Activated effector memory CD4-positive, alpha-beta T cell treated with anti-CD3 and anti-CD28 coated beads, Interleukin-2, amount 50 U/mL, for 16 hours (primary cell): ENCODE measurements around the gene EYA4.
"Not testable (repeated sequence)": the region's sequence is repeated elsewhere in the genome, so short reads cannot be mapped to it uniquely, and the experiment has no call there.

Experiments used
- DNase-seq: peaks from one replicate; pipeline ENCODE4 v3.0.0-alpha.2; 2020

EYA4 gene

DNA sequence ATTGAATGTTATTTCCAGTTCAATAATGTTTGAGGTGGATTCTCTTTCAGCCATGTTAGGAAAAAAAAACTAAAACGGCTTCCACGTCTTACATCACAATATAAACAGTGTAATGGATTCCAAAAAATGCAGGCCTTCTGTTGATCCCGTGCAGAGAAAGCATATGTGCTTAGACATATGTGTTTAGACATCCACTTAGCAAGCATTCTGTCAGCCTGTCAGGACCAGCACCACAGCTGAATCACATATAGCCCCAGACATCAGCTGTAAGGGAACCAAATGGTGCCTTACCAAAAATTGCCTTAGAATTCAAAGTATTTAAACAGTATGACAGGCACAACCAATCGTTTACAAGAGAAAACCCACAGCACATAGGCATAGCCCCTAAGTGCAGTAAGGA is 304.9 kb downstream of the EYA4 start:
- DNase-seq, result no peak

DNA sequence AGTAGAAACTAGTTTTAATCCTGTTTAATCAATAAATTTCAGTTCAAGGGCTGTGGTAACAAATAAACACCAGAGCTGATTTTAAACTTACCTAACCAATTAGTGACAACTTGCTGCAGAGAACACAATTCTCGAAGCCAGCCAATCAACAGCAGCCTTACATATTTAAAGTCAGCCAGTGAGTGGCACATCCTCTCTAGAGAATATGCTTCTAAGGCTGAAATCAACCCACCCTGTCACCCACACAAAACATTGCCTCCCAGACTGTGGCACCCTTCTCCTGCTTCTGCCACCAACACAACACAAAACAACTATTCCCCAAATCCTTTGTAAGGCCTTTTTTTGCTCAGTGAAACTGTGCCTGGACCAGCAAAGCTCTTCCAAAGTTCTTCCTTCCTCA is 306.0 kb downstream of the EYA4 start:
- DNase-seq, result no peak

DNA sequence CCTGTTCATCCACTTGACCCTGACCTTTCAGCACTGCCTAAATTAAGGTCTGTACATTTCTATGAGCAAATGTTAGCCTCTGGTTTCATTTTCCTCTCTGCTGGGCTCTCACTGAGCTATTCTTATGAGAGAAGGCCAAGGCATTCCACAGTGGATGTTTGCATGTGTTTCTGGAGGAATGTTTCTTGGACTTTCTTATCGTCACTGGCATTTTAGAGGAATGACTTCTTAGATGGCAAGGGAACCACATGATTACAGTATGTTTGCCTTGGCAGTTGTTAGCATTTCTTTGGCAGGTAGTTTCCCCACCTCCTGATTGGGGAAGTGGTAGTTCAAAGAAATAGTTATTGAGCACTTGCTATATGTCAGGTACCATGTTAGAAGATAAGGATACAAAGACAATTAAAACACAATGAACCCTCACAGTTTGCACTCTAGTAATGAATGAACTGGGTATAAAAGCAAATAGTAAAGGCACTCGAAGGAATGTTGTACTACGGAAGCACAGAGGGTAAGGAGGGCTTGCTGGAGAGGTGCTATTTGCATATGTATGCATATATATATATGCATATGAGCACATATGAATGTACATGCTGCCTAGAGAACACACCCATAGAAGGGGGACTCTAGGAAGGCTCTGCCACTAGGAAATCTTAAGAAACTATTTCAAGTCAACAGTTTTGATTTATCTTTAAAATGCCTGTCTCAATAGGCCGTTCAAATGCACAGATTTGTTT is 307.4 kb downstream of the EYA4 start:
- DNase-seq, result no peak

- DNase-seq, result no peak
Measured at GRCh38 chr6:133549371-133549801, 308.2 kb downstream of the EYA4 start.

DNA sequence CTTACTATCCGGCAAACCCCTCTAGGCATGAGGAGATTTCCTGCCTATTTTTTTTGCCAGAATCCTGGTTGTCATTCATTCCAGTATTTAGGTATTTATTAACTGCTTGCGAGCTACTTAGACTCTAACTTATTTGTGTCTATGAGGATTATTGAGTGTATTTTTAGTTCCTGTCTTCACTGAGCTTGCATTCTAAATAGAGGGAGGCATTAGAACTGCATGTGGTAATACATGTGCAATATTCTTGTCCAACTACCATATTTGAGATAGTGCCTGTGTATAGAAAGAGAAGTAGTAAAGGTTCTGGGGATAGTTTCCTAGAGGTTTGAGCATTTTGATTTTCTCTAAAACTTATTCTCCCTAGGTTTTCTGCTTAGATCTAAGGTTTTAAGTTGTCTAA is 308.9 kb downstream of the EYA4 start:
- no peak for DNase-seq

DNA sequence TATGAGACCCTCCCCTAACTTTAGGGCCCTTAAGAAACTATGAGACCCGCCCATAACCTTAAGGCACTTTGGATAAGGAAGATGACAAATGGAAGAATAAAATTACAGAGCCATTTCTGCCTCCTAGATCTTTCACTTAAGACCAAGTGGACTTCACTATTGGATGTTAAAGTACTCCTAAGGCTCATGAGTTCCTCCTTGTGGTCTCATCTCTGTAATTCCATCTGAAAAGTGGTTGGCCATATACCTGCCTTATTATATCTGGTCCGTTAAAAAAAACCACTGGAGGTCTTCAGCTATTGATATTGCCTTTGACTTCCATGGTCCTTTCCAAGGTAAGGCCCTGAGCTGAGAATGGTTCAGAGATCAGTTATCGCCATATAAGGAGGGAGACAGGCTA is 310.3 kb downstream of the EYA4 start:
- no peak for DNase-seq

- DNase-seq, result no peak
Measured at GRCh38 chr6:133551847-133552341, 310.7 kb downstream of the EYA4 start.

DNA sequence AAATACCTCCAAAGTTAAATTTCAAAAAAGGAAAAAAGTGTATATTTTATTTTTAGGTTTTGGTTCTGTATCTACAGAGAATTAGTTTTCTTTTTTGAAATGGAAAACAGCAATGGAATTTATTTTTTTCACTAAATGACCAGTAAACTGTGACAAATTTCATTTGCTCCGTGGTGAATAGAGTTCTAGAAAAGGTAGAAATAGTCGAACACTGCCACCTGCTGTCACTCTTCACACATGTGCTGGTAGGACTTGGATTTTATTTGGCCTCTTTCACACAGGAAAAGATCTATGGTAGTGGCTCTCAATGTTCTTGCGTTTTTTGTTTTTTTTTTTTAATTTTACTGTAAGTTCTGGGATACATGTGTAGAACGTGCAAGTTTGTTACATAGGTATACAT is 312.5 kb downstream of the EYA4 start:
- no peak for DNase-seq

- DNase-seq, result not testable (repeated sequence)
Measured at GRCh38 chr6:133554121-133554520, 313.0 kb downstream of the EYA4 start.

DNA sequence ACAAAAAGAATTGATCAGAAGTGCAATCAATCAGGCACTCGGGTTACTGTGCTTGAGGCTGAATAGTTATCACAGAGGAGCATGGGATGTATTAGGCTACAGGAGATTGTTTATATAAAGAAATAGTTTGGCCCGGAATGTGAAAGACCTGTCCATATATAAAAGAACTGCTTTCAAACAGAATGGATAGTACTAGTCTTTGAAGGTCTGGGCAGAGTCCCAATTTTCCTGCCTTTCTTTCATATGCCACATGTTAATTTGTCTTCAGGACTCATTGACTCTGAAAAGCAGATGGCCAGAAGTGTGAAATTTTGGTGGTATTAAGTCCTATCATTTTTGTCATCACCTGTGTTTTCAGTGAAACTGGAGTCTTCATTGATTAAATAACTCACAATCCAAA is 314.5 kb downstream of the EYA4 start:
- DNase-seq, result no peak

GRCh38 chr6:133559926-133560325 is 318.8 kb downstream of the EYA4 start:
- DNase-seq, result no peak

- DNase-seq, result no peak
Measured at GRCh38 chr6:133567636-133568035, 326.5 kb downstream of the EYA4 start.

GRCh38 chr6:133568970-133569889 is 328.1 kb downstream of the EYA4 start:
- no peak for DNase-seq

GRCh38 chr6:133571681-133572080 is 330.5 kb downstream of the EYA4 start:
- no peak for DNase-seq

DNA sequence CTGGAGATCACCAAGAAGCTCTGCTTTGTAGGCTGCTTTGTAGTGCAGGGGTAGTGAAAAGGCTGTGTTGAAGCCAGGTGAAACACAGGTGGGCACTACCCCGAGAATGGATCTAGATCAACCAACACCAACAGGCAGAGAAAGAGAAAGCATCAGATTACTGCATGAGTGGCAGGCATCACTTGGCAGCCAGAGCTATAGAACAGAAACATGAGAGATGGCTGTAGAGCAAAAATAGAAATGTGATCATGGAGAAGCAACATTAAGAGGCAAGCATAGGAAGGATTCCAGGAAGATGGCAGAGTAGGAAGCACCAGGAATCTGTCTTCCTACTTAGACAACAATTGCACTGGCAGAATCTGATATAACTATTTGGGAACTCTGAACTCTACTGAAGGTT is 336.7 kb downstream of the EYA4 start:
- DNase-seq, result no peak
